ENCODE measurements around the gene TGM2. TPM values are rescaled to one million over a fixed set of nuclear protein-coding genes. Genes with fewer than 3 reads are reported as not detected.

TGM2 gene
- total and polyA plus RNA-seq, 2 donors (not counting 3 experiments of a cell fraction or from before 2014, with no cell fraction given): 861 to 868 TPM

DNA sequence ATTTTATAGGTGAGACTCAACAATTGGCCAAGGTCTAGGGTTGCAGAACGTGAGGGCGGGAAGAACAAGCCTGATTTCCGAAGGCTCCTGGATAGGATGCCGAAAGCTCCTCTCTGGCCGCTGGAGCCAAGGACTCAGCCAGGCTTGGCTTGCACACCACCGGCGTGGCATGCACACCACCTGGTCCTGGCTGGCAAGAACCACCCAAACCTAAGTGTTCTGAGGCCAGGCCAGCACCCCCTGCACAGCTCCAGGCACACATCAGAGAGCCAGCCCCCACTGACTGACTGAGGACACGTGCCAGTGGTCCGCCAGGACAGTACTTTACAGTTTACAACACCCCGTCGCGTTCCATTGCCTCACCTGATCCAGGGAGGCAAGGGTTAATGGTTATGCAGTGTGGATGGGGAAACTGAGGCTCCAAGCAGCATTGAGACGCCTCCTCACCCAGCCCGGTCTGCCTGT lies 414 bp downstream of the TGM2 start:
- Histone ChIP-seq H3K9me1 (replicated peaks; ENCODE audit: control insufficient read depth, extremely low read depth, insufficient read depth, low read length) (no peaks in the 10 kb centered on the region), H3K4me2 (ENCODE audit: insufficient read depth, low read length) (peak overlapping the region; percentile 78), H3K36me3 (ENCODE audit: control insufficient read depth in 2 of 2, extremely low read depth in 1 of 2, insufficient read depth in 2 of 2, low read length in 2 of 2) (peaks cover 13 to 16% of the 10 kb centered on the region in 2 experiments), H3K27ac (ENCODE audit: insufficient read depth, low read depth, low read length) (peak overlapping the region; percentile 96), H3K9ac (replicated peaks; ENCODE audit: extremely low read depth, insufficient read depth, low read length) (peak overlapping the region; percentile 86), H3K79me2 (ENCODE audit: control insufficient read depth, insufficient read depth, low read length) (peaks cover 60% of the 10 kb centered on the region), H3K4me1 (ENCODE audit: control insufficient read depth, extremely low read depth, insufficient read depth, low read length) (peaks cover 84% of the 10 kb centered on the region), H3K9me3 (replicated peaks; ENCODE audit: control insufficient read depth, insufficient read depth, low read length) (no peaks in the 10 kb centered on the region), H2AFZ (ENCODE audit: low read depth, low read length) (no peak overlapping the region), H3K4me3 (replicated peaks in 1 of 3; ENCODE audit: insufficient read depth in 1 of 3, low read depth in 1 of 3, low read length in 3 of 3) (peak overlapping the region; percentile 26 to 96 (median 68)), H3K27me3 (ENCODE audit: control insufficient read depth in 2 of 2, insufficient read depth in 2 of 2, low read length in 2 of 2) (no peaks in the 10 kb centered on the region), H4K20me1 (replicated peaks; ENCODE audit: control insufficient read depth, extremely low read depth, insufficient read depth, low read length) (no peaks in the 10 kb centered on the region)
- no peak for TF ChIP-seq GATA2 (IDR thresholded peaks at IDR 0.05; ENCODE audit: insufficient read depth, insufficient read length, low read depth, low read length)
- TF ChIP-seq POLR2A (IDR thresholded peaks at IDR 0.05; ENCODE audit: low read depth, low read length): no peak
- no peak for TF ChIP-seq FOS (IDR thresholded peaks at IDR 0.05; ENCODE audit: borderline replicate concordance, insufficient read depth, low read length)
- TF ChIP-seq, protein P1, sequence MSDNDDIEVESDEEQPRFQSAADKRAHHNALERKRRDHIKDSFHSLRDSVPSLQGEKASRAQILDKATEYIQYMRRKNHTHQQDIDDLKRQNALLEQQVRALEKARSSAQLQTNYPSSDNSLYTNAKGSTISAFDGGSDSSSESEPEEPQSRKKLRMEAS (IDR thresholded peaks at IDR 0.05; ENCODE audit: insufficient read depth, insufficient read length): no peak
- no peak for TF ChIP-seq JUN (IDR thresholded peaks at IDR 0.05; ENCODE audit: borderline replicate concordance, insufficient read depth, insufficient read length, low read depth)
- TF ChIP-seq POLR2AphosphoS5 (IDR thresholded peaks at IDR 0.05; ENCODE audit: insufficient read depth, low read depth, low read length): no peak
- no peak for TF ChIP-seq EZH2 (IDR thresholded peaks at IDR 0.05; ENCODE audit: borderline replicate concordance, low read depth, low read length, severe bottlenecking)
- TF ChIP-seq, protein P2, sequence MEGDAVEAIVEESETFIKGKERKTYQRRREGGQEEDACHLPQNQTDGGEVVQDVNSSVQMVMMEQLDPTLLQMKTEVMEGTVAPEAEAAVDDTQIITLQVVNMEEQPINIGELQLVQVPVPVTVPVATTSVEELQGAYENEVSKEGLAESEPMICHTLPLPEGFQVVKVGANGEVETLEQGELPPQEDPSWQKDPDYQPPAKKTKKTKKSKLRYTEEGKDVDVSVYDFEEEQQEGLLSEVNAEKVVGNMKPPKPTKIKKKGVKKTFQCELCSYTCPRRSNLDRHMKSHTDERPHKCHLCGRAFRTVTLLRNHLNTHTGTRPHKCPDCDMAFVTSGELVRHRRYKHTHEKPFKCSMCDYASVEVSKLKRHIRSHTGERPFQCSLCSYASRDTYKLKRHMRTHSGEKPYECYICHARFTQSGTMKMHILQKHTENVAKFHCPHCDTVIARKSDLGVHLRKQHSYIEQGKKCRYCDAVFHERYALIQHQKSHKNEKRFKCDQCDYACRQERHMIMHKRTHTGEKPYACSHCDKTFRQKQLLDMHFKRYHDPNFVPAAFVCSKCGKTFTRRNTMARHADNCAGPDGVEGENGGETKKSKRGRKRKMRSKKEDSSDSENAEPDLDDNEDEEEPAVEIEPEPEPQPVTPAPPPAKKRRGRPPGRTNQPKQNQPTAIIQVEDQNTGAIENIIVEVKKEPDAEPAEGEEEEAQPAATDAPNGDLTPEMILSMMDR (IDR thresholded peaks at IDR 0.05; ENCODE audit: extremely low read depth in 1 of 2, insufficient read depth in 1 of 2, low read depth in 1 of 2, low read length in 2 of 2): no peak
- TF ChIP-seq MYC (IDR thresholded peaks at IDR 0.05; ENCODE audit: low read depth, low read length): no peak
- intact Hi-C loops (cut with micrococcal nuclease) (loop anchor here (1.0 to 5.0 kb wide), 7 partner anchors 7 to 113 kb away; no protein-coding TSS in a partner anchor), dilution Hi-C loops (cut with MboI; ENCODE audit: extremely low pct_ligation_motif_present, low sequenced_read_pairs) (no loop called here)
- CTCF ChIA-PET: interaction anchor here (0.7 to 4.5 kb wide), 15 partner anchors 10 to 114 kb away, joined by 3 to 53 read pairs (median 7); no protein-coding TSS in a partner anchor
- TSS peak; percentile 37 for BruUV-seq (replicated peaks)
- FAIRE-seq: peak; percentile 4
- no peak for DNase-seq (ENCODE audit: low read depth, low spot score)
- POLR2A ChIA-PET: interaction anchor here (0.9 to 2.5 kb wide), 3 partner anchors 10 to 20 kb away, joined by 4 to 12 read pairs (median 5); no protein-coding TSS in a partner anchor
